K562 (cell line): ENCODE results near the gene MT1X.

ENCODE experiments used
- CCNT2 ChIP-seq: IDR thresholded peaks from 2 replicates; pipeline ENCODE4 v1.6.1; 2011; ENCODE audit warnings: borderline replicate concordance, low read depth, mild to moderate bottlenecking, moderate library complexity, mixed read lengths, low read length; ENCODE audit not compliant: insufficient read length; ENCODE audit errors: extremely low read depth
- GATAD2B ChIP-seq: fragments of 450-650 bp; IDR thresholded peaks from 2 replicates; pipeline ENCODE4 v1.6.1; 2017; ENCODE audit warnings: mild to moderate bottlenecking, borderline replicate concordance
- POLR2A ChIP-seq: fragments of 450-650 bp; conservative IDR thresholded peaks from 2 replicates; pipeline ENCODE4 v1.6.1; 2016
- POLR2AphosphoS5 ChIP-seq: IDR thresholded peaks from 2 replicates; pipeline ENCODE4 v1.6.1; 2011; ENCODE audit warnings: mild to moderate bottlenecking, low read depth, low read length, moderate library complexity; ENCODE audit not compliant: control insufficient read depth, insufficient read depth
- RAD21 ChIP-seq, 2 experiments: fragments of 250-450 bp in 1 of 2; fragments of 450-650 bp in 1 of 2; sonication (Bioruptor Pico) in 1 of 2; formaldehyde crosslinking in 1 of 2; IDR thresholded peaks in 1 of 2; conservative IDR thresholded peaks in 1 of 2; 2 replicates each; pipeline versions ENCODE4 v1.4.0 to v1.8.0; 2020 to 2022; ENCODE audit warnings: mild to moderate bottlenecking in 2 of 2, moderate library complexity in 1 of 2
- TEAD1 ChIP-seq, 2 experiments: fragments of 450-650 bp in 1 of 2; sonication (generic) in 1 of 2; formaldehyde crosslinking; IDR thresholded peaks; 2 replicates each; pipeline versions ENCODE4 v1.4.0 to v1.8.0; 2020 to 2022; ENCODE audit warnings: mild to moderate bottlenecking in 2 of 2, missing genetic modification reagents in 1 of 2
- TEAD4 ChIP-seq, 2 experiments: sonication (generic) in 1 of 2; formaldehyde crosslinking in 1 of 2; IDR thresholded peaks; 2 replicates each; pipeline versions ENCODE4 v1.6.1 to v1.8.0; 2012 to 2022; ENCODE audit warnings: borderline replicate concordance in 1 of 2, inconsistent platforms in 1 of 2, low read length in 1 of 2, mild to moderate bottlenecking in 1 of 2, missing genetic modification reagents in 1 of 2
- ZNF23 ChIP-seq: fragments of 250-450 bp; sonication (Bioruptor Pico); IDR thresholded peaks from 2 replicates; pipeline ENCODE4 v1.4.0; 2020; ENCODE audit warnings: mild to moderate bottlenecking
- TF ChIP-seq, protein P1 (sequence below): fragments of 450-650 bp; IDR thresholded peaks from 2 replicates; pipeline ENCODE4 v1.6.1; 2016; ENCODE audit warnings: mild to moderate bottlenecking, moderate library complexity
- TF ChIP-seq, protein P2 (sequence below): fragments of 450-650 bp; formaldehyde crosslinking; IDR thresholded peaks from 2 replicates; pipeline ENCODE4 v1.4.0; 2020; ENCODE audit warnings: mild to moderate bottlenecking
- TF ChIP-seq, protein P3 (sequence below): sonication (generic); formaldehyde crosslinking; IDR thresholded peaks from 2 replicates; pipeline ENCODE4 v1.4.0; 2020; ENCODE audit warnings: mild to moderate bottlenecking, missing genetic modification reagents
- TF ChIP-seq, protein P4 (sequence below), 3 experiments: IDR thresholded peaks in 2 of 3; conservative IDR thresholded peaks in 1 of 3; 2 replicates each; pipeline ENCODE4 v1.5.1; 2011 to 2012; ENCODE audit warnings: low read length in 3 of 3, mild to moderate bottlenecking in 3 of 3, control low read depth in 2 of 3, improper control_type of control experiment in 1 of 3, inconsistent platforms in 1 of 3, low read depth in 1 of 3, mixed read lengths in 1 of 3, moderate library complexity in 1 of 3; ENCODE audit not compliant: insufficient read depth in 2 of 3

DNA sequence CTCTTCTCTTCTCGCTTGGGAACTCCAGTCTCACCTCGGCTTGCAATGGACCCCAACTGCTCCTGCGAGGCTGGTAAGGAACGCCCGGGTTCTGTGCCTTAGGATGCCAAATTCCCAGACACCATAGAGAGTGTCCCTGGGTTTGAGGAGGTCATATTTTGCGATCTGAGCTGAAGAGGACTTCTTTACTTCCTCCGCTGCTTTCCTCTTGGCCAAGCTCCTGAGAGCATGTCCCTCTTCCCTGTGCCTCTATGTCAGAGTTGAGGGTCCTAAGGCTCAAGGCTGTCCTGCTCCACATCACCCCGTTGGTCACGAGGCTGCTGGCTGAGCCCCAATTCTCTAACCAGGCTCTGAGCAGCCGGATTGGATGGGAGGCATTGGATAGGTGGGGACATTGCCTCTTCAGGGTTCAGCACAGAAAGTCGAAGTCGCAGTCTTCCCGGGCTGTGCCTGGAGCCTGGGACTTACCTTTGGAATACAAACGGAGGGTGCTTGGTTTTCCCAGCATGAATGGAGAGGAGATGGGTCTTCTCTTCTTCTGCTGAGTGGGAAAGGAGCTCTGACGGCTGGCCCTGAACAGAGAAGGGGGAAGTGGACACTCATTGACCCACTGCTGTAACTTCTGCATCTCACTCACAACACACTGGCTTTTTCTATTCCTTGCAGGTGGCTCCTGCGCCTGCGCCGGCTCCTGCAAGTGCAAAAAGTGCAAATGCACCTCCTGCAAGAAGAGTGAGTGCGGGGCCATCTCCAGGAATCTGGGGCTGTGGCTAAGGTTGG, 12.2 kb upstream of the MT1X start:
- TF ChIP-seq, protein P1, sequence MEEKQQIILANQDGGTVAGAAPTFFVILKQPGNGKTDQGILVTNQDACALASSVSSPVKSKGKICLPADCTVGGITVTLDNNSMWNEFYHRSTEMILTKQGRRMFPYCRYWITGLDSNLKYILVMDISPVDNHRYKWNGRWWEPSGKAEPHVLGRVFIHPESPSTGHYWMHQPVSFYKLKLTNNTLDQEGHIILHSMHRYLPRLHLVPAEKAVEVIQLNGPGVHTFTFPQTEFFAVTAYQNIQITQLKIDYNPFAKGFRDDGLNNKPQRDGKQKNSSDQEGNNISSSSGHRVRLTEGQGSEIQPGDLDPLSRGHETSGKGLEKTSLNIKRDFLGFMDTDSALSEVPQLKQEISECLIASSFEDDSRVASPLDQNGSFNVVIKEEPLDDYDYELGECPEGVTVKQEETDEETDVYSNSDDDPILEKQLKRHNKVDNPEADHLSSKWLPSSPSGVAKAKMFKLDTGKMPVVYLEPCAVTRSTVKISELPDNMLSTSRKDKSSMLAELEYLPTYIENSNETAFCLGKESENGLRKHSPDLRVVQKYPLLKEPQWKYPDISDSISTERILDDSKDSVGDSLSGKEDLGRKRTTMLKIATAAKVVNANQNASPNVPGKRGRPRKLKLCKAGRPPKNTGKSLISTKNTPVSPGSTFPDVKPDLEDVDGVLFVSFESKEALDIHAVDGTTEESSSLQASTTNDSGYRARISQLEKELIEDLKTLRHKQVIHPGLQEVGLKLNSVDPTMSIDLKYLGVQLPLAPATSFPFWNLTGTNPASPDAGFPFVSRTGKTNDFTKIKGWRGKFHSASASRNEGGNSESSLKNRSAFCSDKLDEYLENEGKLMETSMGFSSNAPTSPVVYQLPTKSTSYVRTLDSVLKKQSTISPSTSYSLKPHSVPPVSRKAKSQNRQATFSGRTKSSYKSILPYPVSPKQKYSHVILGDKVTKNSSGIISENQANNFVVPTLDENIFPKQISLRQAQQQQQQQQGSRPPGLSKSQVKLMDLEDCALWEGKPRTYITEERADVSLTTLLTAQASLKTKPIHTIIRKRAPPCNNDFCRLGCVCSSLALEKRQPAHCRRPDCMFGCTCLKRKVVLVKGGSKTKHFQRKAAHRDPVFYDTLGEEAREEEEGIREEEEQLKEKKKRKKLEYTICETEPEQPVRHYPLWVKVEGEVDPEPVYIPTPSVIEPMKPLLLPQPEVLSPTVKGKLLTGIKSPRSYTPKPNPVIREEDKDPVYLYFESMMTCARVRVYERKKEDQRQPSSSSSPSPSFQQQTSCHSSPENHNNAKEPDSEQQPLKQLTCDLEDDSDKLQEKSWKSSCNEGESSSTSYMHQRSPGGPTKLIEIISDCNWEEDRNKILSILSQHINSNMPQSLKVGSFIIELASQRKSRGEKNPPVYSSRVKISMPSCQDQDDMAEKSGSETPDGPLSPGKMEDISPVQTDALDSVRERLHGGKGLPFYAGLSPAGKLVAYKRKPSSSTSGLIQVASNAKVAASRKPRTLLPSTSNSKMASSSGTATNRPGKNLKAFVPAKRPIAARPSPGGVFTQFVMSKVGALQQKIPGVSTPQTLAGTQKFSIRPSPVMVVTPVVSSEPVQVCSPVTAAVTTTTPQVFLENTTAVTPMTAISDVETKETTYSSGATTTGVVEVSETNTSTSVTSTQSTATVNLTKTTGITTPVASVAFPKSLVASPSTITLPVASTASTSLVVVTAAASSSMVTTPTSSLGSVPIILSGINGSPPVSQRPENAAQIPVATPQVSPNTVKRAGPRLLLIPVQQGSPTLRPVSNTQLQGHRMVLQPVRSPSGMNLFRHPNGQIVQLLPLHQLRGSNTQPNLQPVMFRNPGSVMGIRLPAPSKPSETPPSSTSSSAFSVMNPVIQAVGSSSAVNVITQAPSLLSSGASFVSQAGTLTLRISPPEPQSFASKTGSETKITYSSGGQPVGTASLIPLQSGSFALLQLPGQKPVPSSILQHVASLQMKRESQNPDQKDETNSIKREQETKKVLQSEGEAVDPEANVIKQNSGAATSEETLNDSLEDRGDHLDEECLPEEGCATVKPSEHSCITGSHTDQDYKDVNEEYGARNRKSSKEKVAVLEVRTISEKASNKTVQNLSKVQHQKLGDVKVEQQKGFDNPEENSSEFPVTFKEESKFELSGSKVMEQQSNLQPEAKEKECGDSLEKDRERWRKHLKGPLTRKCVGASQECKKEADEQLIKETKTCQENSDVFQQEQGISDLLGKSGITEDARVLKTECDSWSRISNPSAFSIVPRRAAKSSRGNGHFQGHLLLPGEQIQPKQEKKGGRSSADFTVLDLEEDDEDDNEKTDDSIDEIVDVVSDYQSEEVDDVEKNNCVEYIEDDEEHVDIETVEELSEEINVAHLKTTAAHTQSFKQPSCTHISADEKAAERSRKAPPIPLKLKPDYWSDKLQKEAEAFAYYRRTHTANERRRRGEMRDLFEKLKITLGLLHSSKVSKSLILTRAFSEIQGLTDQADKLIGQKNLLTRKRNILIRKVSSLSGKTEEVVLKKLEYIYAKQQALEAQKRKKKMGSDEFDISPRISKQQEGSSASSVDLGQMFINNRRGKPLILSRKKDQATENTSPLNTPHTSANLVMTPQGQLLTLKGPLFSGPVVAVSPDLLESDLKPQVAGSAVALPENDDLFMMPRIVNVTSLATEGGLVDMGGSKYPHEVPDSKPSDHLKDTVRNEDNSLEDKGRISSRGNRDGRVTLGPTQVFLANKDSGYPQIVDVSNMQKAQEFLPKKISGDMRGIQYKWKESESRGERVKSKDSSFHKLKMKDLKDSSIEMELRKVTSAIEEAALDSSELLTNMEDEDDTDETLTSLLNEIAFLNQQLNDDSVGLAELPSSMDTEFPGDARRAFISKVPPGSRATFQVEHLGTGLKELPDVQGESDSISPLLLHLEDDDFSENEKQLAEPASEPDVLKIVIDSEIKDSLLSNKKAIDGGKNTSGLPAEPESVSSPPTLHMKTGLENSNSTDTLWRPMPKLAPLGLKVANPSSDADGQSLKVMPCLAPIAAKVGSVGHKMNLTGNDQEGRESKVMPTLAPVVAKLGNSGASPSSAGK, result no peak
- no peak for TF ChIP-seq POLR2AphosphoS5
- no peak for TF ChIP-seq RAD21 (CRISPR knock-in tag; conservative IDR thresholded peaks at IDR 0.05 in 1 of 2, IDR thresholded peaks at IDR 0.05 in 1 of 2)
- no peak for TF ChIP-seq CCNT2
- TF ChIP-seq GATAD2B, result no peak
- no peak for TF ChIP-seq POLR2A
- TF ChIP-seq, protein P2, sequence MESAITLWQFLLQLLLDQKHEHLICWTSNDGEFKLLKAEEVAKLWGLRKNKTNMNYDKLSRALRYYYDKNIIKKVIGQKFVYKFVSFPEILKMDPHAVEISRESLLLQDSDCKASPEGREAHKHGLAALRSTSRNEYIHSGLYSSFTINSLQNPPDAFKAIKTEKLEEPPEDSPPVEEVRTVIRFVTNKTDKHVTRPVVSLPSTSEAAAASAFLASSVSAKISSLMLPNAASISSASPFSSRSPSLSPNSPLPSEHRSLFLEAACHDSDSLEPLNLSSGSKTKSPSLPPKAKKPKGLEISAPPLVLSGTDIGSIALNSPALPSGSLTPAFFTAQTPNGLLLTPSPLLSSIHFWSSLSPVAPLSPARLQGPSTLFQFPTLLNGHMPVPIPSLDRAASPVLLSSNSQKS (CRISPR knock-in tag), result no peak
- no peak for TF ChIP-seq TEAD1 (CRISPR knock-in tag; IDR thresholded peaks at IDR 0.05)
- TF ChIP-seq ZNF23 (CRISPR knock-in tag), result no peak
- TF ChIP-seq, protein P3, sequence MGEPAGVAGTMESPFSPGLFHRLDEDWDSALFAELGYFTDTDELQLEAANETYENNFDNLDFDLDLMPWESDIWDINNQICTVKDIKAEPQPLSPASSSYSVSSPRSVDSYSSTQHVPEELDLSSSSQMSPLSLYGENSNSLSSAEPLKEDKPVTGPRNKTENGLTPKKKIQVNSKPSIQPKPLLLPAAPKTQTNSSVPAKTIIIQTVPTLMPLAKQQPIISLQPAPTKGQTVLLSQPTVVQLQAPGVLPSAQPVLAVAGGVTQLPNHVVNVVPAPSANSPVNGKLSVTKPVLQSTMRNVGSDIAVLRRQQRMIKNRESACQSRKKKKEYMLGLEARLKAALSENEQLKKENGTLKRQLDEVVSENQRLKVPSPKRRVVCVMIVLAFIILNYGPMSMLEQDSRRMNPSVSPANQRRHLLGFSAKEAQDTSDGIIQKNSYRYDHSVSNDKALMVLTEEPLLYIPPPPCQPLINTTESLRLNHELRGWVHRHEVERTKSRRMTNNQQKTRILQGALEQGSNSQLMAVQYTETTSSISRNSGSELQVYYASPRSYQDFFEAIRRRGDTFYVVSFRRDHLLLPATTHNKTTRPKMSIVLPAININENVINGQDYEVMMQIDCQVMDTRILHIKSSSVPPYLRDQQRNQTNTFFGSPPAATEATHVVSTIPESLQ (CRISPR knock-in tag), result no peak
- no peak for TF ChIP-seq TEAD4 (IDR thresholded peaks at IDR 0.05; ENCODE audit: low read length)
- TF ChIP-seq TEAD4 (CRISPR knock-in tag; IDR thresholded peaks at IDR 0.05; ENCODE audit: borderline replicate concordance), result no peak
- TF ChIP-seq, protein P4, sequence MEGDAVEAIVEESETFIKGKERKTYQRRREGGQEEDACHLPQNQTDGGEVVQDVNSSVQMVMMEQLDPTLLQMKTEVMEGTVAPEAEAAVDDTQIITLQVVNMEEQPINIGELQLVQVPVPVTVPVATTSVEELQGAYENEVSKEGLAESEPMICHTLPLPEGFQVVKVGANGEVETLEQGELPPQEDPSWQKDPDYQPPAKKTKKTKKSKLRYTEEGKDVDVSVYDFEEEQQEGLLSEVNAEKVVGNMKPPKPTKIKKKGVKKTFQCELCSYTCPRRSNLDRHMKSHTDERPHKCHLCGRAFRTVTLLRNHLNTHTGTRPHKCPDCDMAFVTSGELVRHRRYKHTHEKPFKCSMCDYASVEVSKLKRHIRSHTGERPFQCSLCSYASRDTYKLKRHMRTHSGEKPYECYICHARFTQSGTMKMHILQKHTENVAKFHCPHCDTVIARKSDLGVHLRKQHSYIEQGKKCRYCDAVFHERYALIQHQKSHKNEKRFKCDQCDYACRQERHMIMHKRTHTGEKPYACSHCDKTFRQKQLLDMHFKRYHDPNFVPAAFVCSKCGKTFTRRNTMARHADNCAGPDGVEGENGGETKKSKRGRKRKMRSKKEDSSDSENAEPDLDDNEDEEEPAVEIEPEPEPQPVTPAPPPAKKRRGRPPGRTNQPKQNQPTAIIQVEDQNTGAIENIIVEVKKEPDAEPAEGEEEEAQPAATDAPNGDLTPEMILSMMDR (IDR thresholded peaks at IDR 0.05 in 2 of 3, conservative IDR thresholded peaks at IDR 0.05 in 1 of 3; ENCODE audit: insufficient read depth in 2 of 3, low read depth in 1 of 3, low read length in 3 of 3), result no peak
